Natural killer cell treated with Interleukin-12 subunit alpha and Interleukin-12 subunit beta and Interleukin-15 and Interleukin-18, amount 100 ng/mL, for 72 hours (primary cell): ENCODE data around the gene AK4. TPM values are rescaled to one million over a fixed set of nuclear protein-coding genes. Genes with fewer than 3 reads are reported as not detected.

Experiments
- ATAC-seq, 2 donors: fragments of 150-1000 bp; cut with Tn5 transposase in 1 of 2; sonication (Bioruptor Pico), chemical (Tn5 transposase) in 1 of 2; 2 replicates each; pipeline ENCODE4 v1.10.0; 2021
- DNase-seq: peaks from one replicate; pipeline ENCODE4 v3.0.0; 2022; ENCODE audit warnings: low spot score
- H3K27ac Mint-ChIP-seq, 2 donors: 1 replicate in 1 of 2; 2 replicates in 1 of 2; pipeline ENCODE4 v1.8.0; 2022; ENCODE audit warnings: mixed read lengths in 2 of 2, mild to moderate bottlenecking in 1 of 2, moderate library complexity in 1 of 2
- H3K27me3 Mint-ChIP-seq, 2 donors: 1 replicate in 1 of 2; 2 replicates in 1 of 2; pipeline ENCODE4 v1.8.0; 2022; ENCODE audit warnings: mixed read lengths in 2 of 2
- H3K36me3 Mint-ChIP-seq: one replicate; pipeline ENCODE4 v1.8.0; 2022; ENCODE audit warnings: mixed read lengths
- H3K4me1 Mint-ChIP-seq, 2 donors: 1 replicate in 1 of 2; 2 replicates in 1 of 2; pipeline ENCODE4 v1.8.0; 2022; ENCODE audit warnings: low read depth in 2 of 2, mixed read lengths in 2 of 2, mild to moderate bottlenecking in 1 of 2
- H3K4me3 Mint-ChIP-seq: one replicate; pipeline ENCODE4 v1.8.0; 2022; ENCODE audit warnings: mixed read lengths
- H3K9me3 Mint-ChIP-seq: 2 replicates; pipeline ENCODE4 v1.8.0; 2022; ENCODE audit warnings: mixed read lengths
- total RNA-seq, 2 donors: library from RNA; stranded (reverse); gene quantifications; one replicate each; pipeline ENCODE4 v1.2.3, GENCODE V29; 2022

The AK4 gene
- total RNA-seq, 2 donors from 2014 or later, result 24.4 to 87.9 TPM

DNA sequence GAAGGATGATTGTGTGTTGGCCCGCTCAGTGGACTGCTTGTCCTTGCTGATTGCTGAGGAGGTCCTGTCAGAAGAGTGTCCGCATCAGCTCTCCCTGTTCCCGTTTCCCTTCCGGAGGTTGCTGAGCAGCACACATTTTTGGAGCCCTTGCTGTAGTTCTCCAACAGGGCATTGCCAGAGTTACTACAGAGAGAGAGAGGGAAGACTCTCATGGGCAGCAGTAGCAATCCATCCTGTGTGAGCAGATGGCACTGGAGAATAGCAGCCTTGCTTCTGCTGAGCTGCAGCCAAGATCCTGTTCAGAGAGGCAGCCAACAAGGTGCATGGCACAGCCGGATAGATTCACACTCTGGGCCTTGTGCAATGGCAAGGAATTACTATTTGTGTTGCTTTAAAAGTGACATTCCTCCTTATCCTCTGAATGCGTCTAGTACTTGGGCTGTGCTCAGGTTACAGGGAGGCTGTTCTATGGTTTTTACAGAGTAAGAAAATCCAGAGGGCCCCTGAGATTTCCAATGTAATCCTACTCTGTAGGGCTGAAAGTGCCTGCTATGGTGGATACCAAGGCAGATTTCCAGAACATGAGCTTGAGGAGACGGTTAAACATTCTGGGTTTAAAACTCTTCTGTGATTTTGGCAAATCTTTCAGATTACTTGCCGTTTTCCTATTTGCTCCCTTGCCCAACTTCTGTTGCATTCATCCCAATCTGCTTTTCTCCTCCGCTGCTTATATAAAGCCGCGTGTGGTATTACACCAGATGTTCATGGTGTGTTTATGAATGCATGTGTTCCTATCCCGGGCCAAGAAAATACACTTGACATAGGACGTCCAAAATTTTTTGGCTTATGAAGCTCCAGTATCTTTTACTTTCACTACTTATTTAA, 27.4 kb downstream of the AK4 start:
- no peak for DNase-seq
- ATAC-seq, result no peak
- Mint-ChIP-seq H3K4me1 (peaks cover 0 to under 1% of the 10 kb centered on the region in 2 donors), H3K4me3 (no peak overlapping the region), H3K27me3 (peaks cover 12 to 13% of the 10 kb centered on the region in 2 donors), H3K27ac (no peak overlapping the region), H3K36me3 (no peaks in the 10 kb centered on the region), H3K9me3 (no peaks in the 10 kb centered on the region)

DNA sequence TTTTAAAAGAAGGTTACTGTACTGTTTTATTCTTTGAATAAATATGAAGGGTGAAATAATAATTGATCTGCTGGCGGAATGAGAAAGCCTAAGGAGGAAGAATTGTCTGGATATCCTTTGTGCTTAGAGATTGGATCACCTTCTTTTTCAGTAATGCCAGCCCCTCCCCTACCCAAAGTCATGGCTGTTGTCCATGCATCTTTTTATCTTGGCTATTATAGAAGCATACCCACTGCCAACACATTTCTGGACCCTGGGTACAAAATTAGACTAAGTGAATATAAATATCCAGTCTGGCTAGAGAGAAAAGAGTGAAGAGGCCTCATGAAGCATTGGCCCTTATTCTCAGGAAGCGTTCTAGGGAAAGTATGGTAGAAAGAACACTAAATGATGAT, 28.1 kb downstream of the AK4 start:
- Mint-ChIP-seq H3K27me3 (peaks cover 12 to 13% of the 10 kb centered on the region in 2 donors), H3K36me3 (no peaks in the 10 kb centered on the region), H3K4me3 (no peak overlapping the region), H3K4me1 (no peaks in the 10 kb centered on the region), H3K27ac (no peak overlapping the region), H3K9me3 (no peaks in the 10 kb centered on the region)
- DNase-seq (no peak), ATAC-seq (no peak)

DNA sequence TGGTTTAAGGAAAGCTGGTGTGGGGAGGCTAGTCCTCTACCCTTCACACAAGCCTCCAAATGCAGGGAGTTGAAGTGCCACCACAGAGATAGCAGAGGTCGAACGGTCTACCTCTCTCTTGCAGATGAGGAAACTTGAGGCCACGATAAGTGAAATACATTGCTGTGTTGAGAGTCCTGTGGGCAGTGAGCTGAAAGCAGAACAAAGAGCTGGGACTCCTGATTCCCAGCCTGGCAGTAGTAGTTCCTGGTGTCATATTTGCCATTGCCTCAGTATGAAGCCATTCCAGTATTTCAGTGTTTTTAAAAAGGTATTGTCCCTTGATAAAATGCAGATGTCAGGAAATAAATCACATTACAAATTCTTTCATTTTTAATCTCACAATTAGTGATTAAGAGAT, 28.6 kb downstream of the AK4 start:
- no peaks in the 10 kb centered on the region for H3K9me3 Mint-ChIP-seq
- no peak for ATAC-seq
- peaks cover 12 to 13% of the 10 kb centered on the region in 2 donors for H3K27me3 Mint-ChIP-seq
- DNase-seq, result no peak
- H3K36me3 Mint-ChIP-seq, result no peaks in the 10 kb centered on the region
- H3K4me1 Mint-ChIP-seq, result no peaks in the 10 kb centered on the region
- H3K4me3 Mint-ChIP-seq, result no peak overlapping the region
- no peak overlapping the region for H3K27ac Mint-ChIP-seq

GRCh38 chr1:65177457-65177856, 29.5 kb downstream of the AK4 start:
- H3K36me3 Mint-ChIP-seq, result no peaks in the 10 kb centered on the region
- no peak for ATAC-seq
- no peak overlapping the region for H3K4me3 Mint-ChIP-seq
- no peak overlapping the region for H3K27ac Mint-ChIP-seq
- no peaks in the 10 kb centered on the region for H3K9me3 Mint-ChIP-seq
- no peak for DNase-seq
- H3K4me1 Mint-ChIP-seq, result no peaks in the 10 kb centered on the region
- peaks cover 12 to 13% of the 10 kb centered on the region in 2 donors for H3K27me3 Mint-ChIP-seq

DNA sequence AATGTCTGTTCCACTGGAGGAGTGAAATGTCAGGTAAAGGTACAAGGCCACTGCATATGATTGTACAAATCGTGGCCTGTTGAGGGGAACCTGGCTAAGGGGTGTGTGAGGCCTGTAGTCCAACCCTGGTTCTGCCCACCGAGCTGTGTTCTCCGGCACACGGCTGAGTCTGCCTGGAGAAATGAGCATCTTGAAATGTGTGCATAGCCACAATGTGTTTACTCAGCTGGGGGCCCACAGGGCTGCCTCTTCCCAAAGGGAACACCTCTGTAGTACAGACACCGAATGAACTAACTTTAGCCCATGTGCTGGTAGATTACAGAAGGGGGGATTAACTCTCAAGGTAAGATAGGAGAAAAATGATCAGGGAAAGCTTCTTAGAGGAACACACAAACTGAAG, 30.2 kb downstream of the AK4 start:
- H3K4me3 Mint-ChIP-seq, result no peak overlapping the region

GRCh38 chr1:65179148-65179547, 31.1 kb downstream of the AK4 start:
- peaks cover 6 to 13% of the 10 kb centered on the region in 2 donors for H3K27me3 Mint-ChIP-seq
- H3K27ac Mint-ChIP-seq, result no peak overlapping the region
- ATAC-seq, result no peak
- H3K9me3 Mint-ChIP-seq, result no peaks in the 10 kb centered on the region
- H3K36me3 Mint-ChIP-seq, result no peaks in the 10 kb centered on the region
- H3K4me1 Mint-ChIP-seq, result no peaks in the 10 kb centered on the region
- no peak for DNase-seq
- no peak overlapping the region for H3K4me3 Mint-ChIP-seq

More for the DNA sequence above, 30.2 kb downstream of the AK4 start:
- no peak overlapping the region for H3K27ac Mint-ChIP-seq
- H3K36me3 Mint-ChIP-seq, result no peaks in the 10 kb centered on the region
- ATAC-seq (no peak), DNase-seq (no peak)
- H3K9me3 Mint-ChIP-seq, result no peaks in the 10 kb centered on the region
- H3K27me3 Mint-ChIP-seq, result peaks cover 12 to 13% of the 10 kb centered on the region in 2 donors
- H3K4me1 Mint-ChIP-seq, result no peaks in the 10 kb centered on the region

- no peaks in the 10 kb centered on the region for H3K9me3 Mint-ChIP-seq
- H3K4me1 Mint-ChIP-seq, result no peaks in the 10 kb centered on the region
- H3K36me3 Mint-ChIP-seq, result no peaks in the 10 kb centered on the region
- no peak overlapping the region for H3K27ac Mint-ChIP-seq
- DNase-seq (no peak), ATAC-seq (no peak)
- peaks cover 4 to 13% of the 10 kb centered on the region in 2 donors for H3K27me3 Mint-ChIP-seq
- no peak overlapping the region for H3K4me3 Mint-ChIP-seq
Measured at GRCh38 chr1:65180977-65181376, 33.0 kb downstream of the AK4 start.

- H3K9me3 Mint-ChIP-seq, result no peaks in the 10 kb centered on the region
- no peak for DNase-seq
- H3K4me3 Mint-ChIP-seq, result no peak overlapping the region
- peaks cover 4 to 10% of the 10 kb centered on the region in 2 donors for H3K27me3 Mint-ChIP-seq
- no peak overlapping the region for H3K27ac Mint-ChIP-seq
- H3K4me1 Mint-ChIP-seq, result no peaks in the 10 kb centered on the region
- H3K36me3 Mint-ChIP-seq, result no peaks in the 10 kb centered on the region
- ATAC-seq, result no peak
Measured at GRCh38 chr1:65182658-65183268, 34.8 kb downstream of the AK4 start.

DNA sequence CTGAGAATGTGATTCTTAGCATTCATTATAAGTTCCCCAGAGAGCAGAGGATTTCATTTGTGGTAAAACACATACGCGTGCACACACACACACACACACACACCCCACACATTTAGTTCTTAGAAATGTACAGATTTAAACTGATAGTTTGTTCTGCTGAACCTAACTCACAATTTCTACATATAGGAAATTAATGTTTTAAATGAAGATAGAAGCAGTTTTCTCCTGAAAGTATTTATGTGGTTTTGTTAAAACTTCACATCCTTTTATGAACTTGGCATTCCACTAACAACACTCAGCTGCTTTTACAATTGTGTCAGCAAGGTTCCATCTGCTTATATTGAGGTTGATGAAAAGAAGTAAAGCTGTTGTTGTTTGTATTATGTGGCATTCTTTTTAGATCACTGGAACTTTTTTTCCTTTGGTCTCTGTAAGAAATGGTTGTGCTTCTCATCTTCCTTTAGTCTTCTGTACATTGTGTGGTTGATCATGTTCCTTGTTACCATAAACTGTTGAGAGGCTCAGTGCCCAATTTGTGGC, 41.6 kb downstream of the AK4 start:
- ATAC-seq, result no peak
- peaks cover 2 to 11% of the 10 kb centered on the region in 2 donors for H3K27me3 Mint-ChIP-seq

GRCh38 chr1:65190229-65190628, 42.2 kb downstream of the AK4 start:
- Mint-ChIP-seq H3K4me3 (no peak overlapping the region), H3K36me3 (no peaks in the 10 kb centered on the region), H3K4me1 (no peaks in the 10 kb centered on the region), H3K9me3 (no peaks in the 10 kb centered on the region), H3K27ac (no peak overlapping the region), H3K27me3 (peaks cover 2 to 11% of the 10 kb centered on the region in 2 donors)
- ATAC-seq, result no peak
- no peak for DNase-seq

More for the DNA sequence above, 41.6 kb downstream of the AK4 start:
- Mint-ChIP-seq H3K4me3 (no peak overlapping the region), H3K4me1 (no peaks in the 10 kb centered on the region), H3K36me3 (no peaks in the 10 kb centered on the region), H3K9me3 (no peaks in the 10 kb centered on the region), H3K27ac (no peak overlapping the region)
- no peak for DNase-seq

GRCh38 chr1:65193129-65193695, 45.2 kb downstream of the AK4 start:
- Mint-ChIP-seq H3K4me1 (peaks cover 0 to 4% of the 10 kb centered on the region in 2 donors), H3K27ac (no peak overlapping the region), H3K4me3 (no peak overlapping the region), H3K9me3 (no peaks in the 10 kb centered on the region), H3K36me3 (no peaks in the 10 kb centered on the region), H3K27me3 (peaks cover 10 to 14% of the 10 kb centered on the region in 2 donors)
- ATAC-seq (no peak), DNase-seq (no peak)

GRCh38 chr1:65195495-65196417, 47.8 kb downstream of the AK4 start:
- no peak for ATAC-seq
- no peak for DNase-seq
- Mint-ChIP-seq H3K9me3 (no peaks in the 10 kb centered on the region), H3K4me1 (peaks cover 0 to 4% of the 10 kb centered on the region in 2 donors), H3K4me3 (no peak overlapping the region), H3K27me3 (peaks cover 10 to 17% of the 10 kb centered on the region in 2 donors), H3K27ac (no peak overlapping the region), H3K36me3 (no peaks in the 10 kb centered on the region)

DNA sequence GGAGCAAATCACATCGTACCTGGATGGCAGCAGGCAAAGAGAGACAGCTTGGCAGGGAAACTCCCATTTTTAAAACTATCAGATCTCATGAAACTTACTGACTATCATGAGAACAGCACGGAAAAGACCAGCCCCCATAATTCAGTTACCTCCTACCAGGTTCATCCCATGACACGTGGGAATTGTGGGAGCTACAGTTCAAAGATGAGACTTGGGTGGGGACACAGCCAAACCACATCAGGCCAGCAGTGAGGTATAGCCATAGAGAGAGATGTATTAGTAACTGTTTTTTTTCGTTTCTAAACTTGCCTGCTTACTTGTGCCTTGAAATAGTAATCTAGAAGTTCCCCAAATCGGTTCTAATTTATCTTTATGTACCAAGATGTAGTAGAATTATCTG, 48.9 kb downstream of the AK4 start:
- H3K36me3 Mint-ChIP-seq, result no peaks in the 10 kb centered on the region
- no peak for ATAC-seq
- H3K27me3 Mint-ChIP-seq, result peaks cover 16 to 17% of the 10 kb centered on the region in 2 donors
- H3K4me3 Mint-ChIP-seq, result no peak overlapping the region
- no peak overlapping the region for H3K27ac Mint-ChIP-seq
- DNase-seq, result no peak
- no peaks in the 10 kb centered on the region for H3K9me3 Mint-ChIP-seq
- H3K4me1 Mint-ChIP-seq, result peaks cover 0 to 4% of the 10 kb centered on the region in 2 donors
